HepG2 (cell line): Measurements from ENCODE around the gene CCDC192. TPM values are rescaled to one million over a fixed set of nuclear protein-coding genes. Genes with fewer than 3 reads are reported as not detected.

ENCODE experiments used
- ATAC-seq: fragments of 200-7000 bp; cut with Tn5 transposase; 3 replicates; pipeline ENCODE4 v1.9.1; 2020; ENCODE audit warnings: mild to moderate bottlenecking, moderate library complexity
- BruUV-seq: library from RNA; stranded (reverse); fragments of 400-500 nt; replicated peaks from 2 replicates; lab custom pipeline; 2021; lab: Mats Ljungman, UMichigan
- CTCF ChIA-PET: fragments of 300-600 bp; formaldehyde crosslinking; extraction: SDS; loops from one replicate; lab custom pipeline; 2021; ENCODE audit warnings: low total read pairs, inconsistent platforms, low intra/inter-chr PET ratio; lab: Yijun Ruan, JAX
- POLR2A ChIA-PET: fragments of 350-600 bp; sonication (Branson Sonifier 250); formaldehyde crosslinking; loops from one replicate; lab custom pipeline; 2020; ENCODE audit warnings: antibody characterized with exemption, inconsistent platforms; lab: Yijun Ruan, JAX
- DNase-seq: peaks from one replicate; pipeline ENCODE4 v3.0.0-alpha.2; 2015; ENCODE audit warnings: low spot score
- FAIRE-seq: peaks from 3 replicates; lab custom pipeline; 2011; peaks lifted over from hg19 to GRCh38; lab: Jason Lieb, UNC
- H2AFZ ChIP-seq: one replicate; pipeline ENCODE4 v1.6.1; 2011; ENCODE audit warnings: low read length, inconsistent platforms
- H3K27ac ChIP-seq: fragments of 300-600 bp; 3 replicates; pipeline ENCODE4 v1.8.0; 2011; ENCODE audit warnings: mixed run types, mild to moderate bottlenecking, mixed read lengths, low read length, inconsistent platforms; ENCODE audit not compliant: insufficient read depth; ENCODE audit errors: extremely low read length
- H3K27me3 ChIP-seq, 2 experiments: fragments of 200-600 bp in 1 of 2; 2 replicates in 1 of 2; 3 replicates in 1 of 2; pipeline versions ENCODE4 v1.6.0 to v1.8.0; 2011; ENCODE audit warnings: low read length in 2 of 2, mild to moderate bottlenecking in 2 of 2, moderate library complexity in 2 of 2, inconsistent platforms in 1 of 2; ENCODE audit not compliant: insufficient read depth in 2 of 2, control insufficient read depth in 1 of 2
- H3K36me3 ChIP-seq, 2 experiments: fragments of 200-600 bp in 1 of 2; replicated peaks in 1 of 2; 2 replicates in 1 of 2; 3 replicates in 1 of 2; pipeline versions ENCODE4 v1.5.1 to v1.8.0; 2011; ENCODE audit warnings: low read length in 2 of 2, inconsistent platforms in 1 of 2; ENCODE audit not compliant: insufficient read depth in 2 of 2, control insufficient read depth in 1 of 2
- H3K4me1 ChIP-seq: 2 replicates; pipeline ENCODE4 v1.5.1; 2012; ENCODE audit warnings: low read length, inconsistent platforms; ENCODE audit not compliant: insufficient read depth
- H3K4me2 ChIP-seq: 2 replicates; pipeline ENCODE4 v1.6.0; 2011; ENCODE audit warnings: low read depth, low read length, inconsistent platforms
- H3K4me3 ChIP-seq, 3 experiments: fragments of 200-600 bp in 1 of 3; sonication (generic), shearing (Covaris generic) in 1 of 3; replicated peaks in 1 of 3; 2 replicates each; pipeline ENCODE4 v1.5.1; 2011 to 2016; ENCODE audit warnings: low read length in 3 of 3, inconsistent platforms in 2 of 3, low read depth in 2 of 3, mild to moderate bottlenecking in 2 of 3, control low read depth in 1 of 3, mixed read lengths in 1 of 3; ENCODE audit not compliant: insufficient read depth in 1 of 3
- H3K79me2 ChIP-seq: one replicate; pipeline ENCODE4 v1.6.1; 2011; ENCODE audit warnings: low read length, inconsistent platforms; ENCODE audit not compliant: insufficient read depth
- H3K9ac ChIP-seq: 2 replicates; pipeline ENCODE4 v1.6.0; 2011; ENCODE audit warnings: mild to moderate bottlenecking, low read depth, low read length, inconsistent platforms; ENCODE audit not compliant: insufficient read depth
- H3K9me3 ChIP-seq: 2 replicates; pipeline ENCODE4 v1.5.1; 2012; ENCODE audit warnings: mild to moderate bottlenecking, low read length
- H4K20me1 ChIP-seq: 2 replicates; pipeline ENCODE4 v1.6.0; 2011; ENCODE audit warnings: inconsistent platforms, mild to moderate bottlenecking, low read length, moderate library complexity; ENCODE audit not compliant: insufficient read depth
- CENPX ChIP-seq: sonication (generic); formaldehyde crosslinking; IDR thresholded peaks from 2 replicates; pipeline ENCODE4 v1.9.0; 2021; ENCODE audit warnings: mild to moderate bottlenecking, missing genetic modification reagents, moderate library complexity
- FOXO1 ChIP-seq: sonication (generic); formaldehyde crosslinking; IDR thresholded peaks from 2 replicates; pipeline ENCODE4 v1.4.0; 2020; ENCODE audit warnings: missing genetic modification reagents
- IRF1 ChIP-seq: sonication (generic); formaldehyde crosslinking; IDR thresholded peaks from 2 replicates; pipeline ENCODE4 v1.4.0; 2020; ENCODE audit warnings: low read depth, mild to moderate bottlenecking, missing genetic modification reagents
- KLF15 ChIP-seq: sonication (generic); formaldehyde crosslinking; IDR thresholded peaks from 2 replicates; pipeline ENCODE4 v1.8.1; 2023; ENCODE audit warnings: borderline replicate concordance, mild to moderate bottlenecking, inconsistent platforms, missing genetic modification reagents, mixed read lengths
- MTERF4 ChIP-seq: sonication (generic); formaldehyde crosslinking; IDR thresholded peaks from 2 replicates; pipeline ENCODE4 v1.8.0; 2023; ENCODE audit warnings: mild to moderate bottlenecking, missing genetic modification reagents
- PHF5A ChIP-seq: IDR thresholded peaks from one replicate; pipeline ENCODE4 v1.6.1; 2018; ENCODE audit warnings: low read depth, missing genetic modification reagents; ENCODE audit not compliant: unreplicated experiment
- PRDM15 ChIP-seq: sonication (generic); formaldehyde crosslinking; IDR thresholded peaks from 2 replicates; pipeline ENCODE4 v1.4.0; 2020; ENCODE audit warnings: missing genetic modification reagents
- RFX5 ChIP-seq: IDR thresholded peaks from 2 replicates; pipeline ENCODE4 v1.6.1; 2011; ENCODE audit warnings: low read depth, low read length, improper control_type of control experiment
- ZFP36 ChIP-seq: fragments of 150-350 bp; IDR thresholded peaks from 2 replicates; pipeline ENCODE4 v1.6.1; 2018; ENCODE audit warnings: borderline replicate concordance, low read length, low read depth; ENCODE audit not compliant: partially characterized antibody
- ZNF354B ChIP-seq: sonication (generic); formaldehyde crosslinking; IDR thresholded peaks from 2 replicates; pipeline ENCODE4 v1.8.0; 2022; ENCODE audit warnings: mild to moderate bottlenecking, missing genetic modification reagents
- ZNF549 ChIP-seq: sonication (generic); formaldehyde crosslinking; IDR thresholded peaks from 2 replicates; pipeline ENCODE4 v1.5.0; 2020; ENCODE audit warnings: missing genetic modification reagents
- ZNF598 ChIP-seq: sonication (generic); formaldehyde crosslinking; IDR thresholded peaks from 2 replicates; pipeline ENCODE4 v1.5.1; 2020; ENCODE audit warnings: mild to moderate bottlenecking, missing genetic modification reagents, borderline replicate concordance
- ZNF670 ChIP-seq: sonication (generic); formaldehyde crosslinking; IDR thresholded peaks from 2 replicates; pipeline ENCODE4 v1.8.0; 2022; ENCODE audit warnings: mild to moderate bottlenecking, missing genetic modification reagents, borderline replicate concordance
- ZNF776 ChIP-seq: sonication (generic); formaldehyde crosslinking; IDR thresholded peaks from 2 replicates; pipeline ENCODE4 v1.4.0; 2020; ENCODE audit warnings: mild to moderate bottlenecking, missing genetic modification reagents
- ZNF781 ChIP-seq: sonication (generic); formaldehyde crosslinking; IDR thresholded peaks from 2 replicates; pipeline ENCODE4 v1.5.1; 2020; ENCODE audit warnings: borderline replicate concordance, mild to moderate bottlenecking, missing genetic modification reagents; ENCODE audit errors: not compliant biosample characterization
- WGBS: methylation state at CpG from one replicate; pipeline ENCODE4 v1.1.6; 2017; ENCODE audit warnings: low lambda C conversion rate; 5-methylcytosine and 5-hydroxymethylcytosine counted together
- in situ Hi-C: cut with HindIII; loops from 2 replicates; pipeline ENCODE4 v1.10.0; 2017; ENCODE audit warnings: low pct_unique_long_range_greater_than_20kb; ENCODE audit not compliant: extremely low pct_ligation_motif_present
- intact Hi-C: fragments of 100-400 bp; cut with micrococcal nuclease; formaldehyde crosslinking; loops from one replicate; pipeline ENCODE4 v1.10.0; 2022; ENCODE audit not compliant: unreplicated experiment
- polyA plus RNA-seq, 8 experiments: library from polyadenylated mRNA; depleted of rRNA in 3 of 8; stranded (reverse) in 7 of 8; unstranded in 1 of 8; fragments of >200 nt; fragmentation: Illumina TruSeq in 4 of 8; extraction: Trizol in 4 of 8; gene quantifications; 2 replicates each; pipeline versions ENCODE4 v1.2.1 to v1.2.3, GENCODE V29; 2011 to 2016; ENCODE audit warnings: low read depth in 4 of 8, missing spikeins in 1 of 8, mixed read lengths in 1 of 8; ENCODE audit not compliant: insufficient read depth in 1 of 8
- total RNA-seq, 5 experiments: library from RNA; depleted of rRNA; stranded (reverse); fragments of >200 nt; fragmentation: Illumina TruSeq; extraction: Trizol; gene quantifications; 2 replicates each; pipeline ENCODE4 v1.2.3, GENCODE V29; 2016; ENCODE audit warnings: low read depth in 1 of 5

Gene CCDC192
- total and polyA plus RNA-seq, 2 of the 13 experiments (the other 11 are each of a cell fraction or from before 2014, with no cell fraction given), result not detected

DNA sequence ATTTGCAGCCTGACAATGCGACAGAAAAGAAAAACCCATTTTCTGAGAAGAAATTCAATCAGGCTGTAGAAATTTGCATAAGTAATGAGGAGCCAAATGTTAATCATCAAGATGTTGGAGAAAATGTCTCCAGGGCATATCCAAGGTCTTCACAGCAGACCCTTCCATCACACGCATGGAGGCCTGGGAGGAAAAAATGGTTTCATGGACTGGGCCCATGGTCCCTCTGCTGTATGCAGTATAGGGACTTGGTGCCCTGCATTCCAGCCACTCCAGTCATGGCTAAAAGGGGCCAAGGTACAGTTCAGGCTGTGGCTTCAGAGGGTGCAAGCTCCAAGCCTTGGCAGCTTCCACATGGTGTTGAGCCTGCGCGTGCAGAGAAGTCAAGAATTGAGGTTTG lies 73.3 kb downstream of the CCDC192 start:
- Histone ChIP-seq H3K9ac (no peak overlapping the region), H3K4me2 (no peak overlapping the region), H3K27ac (no peak overlapping the region), H3K4me1 (no peaks in the 10 kb centered on the region), H3K9me3 (no peaks in the 10 kb centered on the region), H2AFZ (no peak overlapping the region), H3K4me3 (no peak overlapping the region), H3K79me2 (no peaks in the 10 kb centered on the region), H3K36me3 (no peaks in the 10 kb centered on the region), H4K20me1 (no peaks in the 10 kb centered on the region), H3K27me3 (no peaks in the 10 kb centered on the region)
- BruUV-seq, result no TSS peak
- FAIRE-seq, result no peak
- intact Hi-C loops (no loop called here), in situ Hi-C loops (no loop called here)
- ChIA-PET CTCF (no interaction called here), POLR2A (no interaction called here)
- TF ChIP-seq ZNF776 (CRISPR knock-in tag), result no peak
- no peak for TF ChIP-seq MTERF4
- no peak for TF ChIP-seq ZNF781
- TF ChIP-seq FOXO1 (CRISPR knock-in tag), result no peak
- no peak for TF ChIP-seq ZFP36
- TF ChIP-seq ZNF354B (CRISPR knock-in tag), result no peak
- no peak for ATAC-seq
- no peak for DNase-seq
- 96% methylated on average over 4 of the region's 4 CpGs for WGBS

DNA sequence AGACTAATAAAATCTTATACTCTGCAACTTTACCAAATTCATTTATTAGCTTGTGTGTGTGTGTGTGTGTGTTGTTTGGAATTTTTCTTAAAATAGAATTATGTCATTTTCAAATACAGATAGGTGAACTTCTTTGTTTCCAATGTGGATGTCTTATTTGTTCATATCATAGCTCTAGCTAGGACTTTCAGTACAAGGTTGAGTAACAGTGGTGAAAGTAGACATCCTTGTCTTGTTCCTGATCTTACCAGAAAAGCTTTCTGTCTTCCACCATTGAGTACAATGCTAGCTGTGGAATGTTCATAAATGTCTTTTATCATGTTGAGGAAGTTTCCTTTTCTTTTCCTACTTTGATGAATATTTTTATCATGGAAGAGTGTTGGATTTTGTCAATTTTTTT lies 74.8 kb downstream of the CCDC192 start:
- ChIA-PET CTCF (no interaction called here), POLR2A (no interaction called here)
- no peak overlapping the region for H3K4me3 ChIP-seq
- no peak overlapping the region for H3K27ac ChIP-seq
- no peaks in the 10 kb centered on the region for H4K20me1 ChIP-seq
- no peaks in the 10 kb centered on the region for H3K4me1 ChIP-seq
- H3K27me3 ChIP-seq, result no peaks in the 10 kb centered on the region
- no peak overlapping the region for H3K9ac ChIP-seq
- intact Hi-C loops, result no loop called here
- ATAC-seq, result no peak
- FAIRE-seq, result no peak
- BruUV-seq, result no TSS peak
- H3K9me3 ChIP-seq, result no peaks in the 10 kb centered on the region
- H2AFZ ChIP-seq, result no peak overlapping the region
- H3K36me3 ChIP-seq, result no peaks in the 10 kb centered on the region
- no peak for DNase-seq
- H3K4me2 ChIP-seq, result no peak overlapping the region
- no peaks in the 10 kb centered on the region for H3K79me2 ChIP-seq
- in situ Hi-C loops, result no loop called here
- TF ChIP-seq ZNF598 (no peak), IRF1 (CRISPR knock-in tag) (no peak), ZNF354B (CRISPR knock-in tag) (no peak), PRDM15 (no peak), ZNF670 (CRISPR knock-in tag) (no peak), PHF5A (no peak), KLF15 (CRISPR knock-in tag) (no peak), RFX5 (no peak), CENPX (no peak), ZNF549 (CRISPR knock-in tag) (no peak)
